Kidney (tissue), 14 donors: ENCODE results near the gene CPNE8. TPM values are rescaled to one million over a fixed set of nuclear protein-coding genes. Genes with fewer than 3 reads are reported as not detected.

Experiments used
- DNase-seq, 5 donors: peaks; one replicate each; pipeline ENCODE4 v3.0.0-alpha.2; 2013 to 2020
- FAIRE-seq: peaks from 2 replicates; lab custom pipeline; 2012; peaks lifted over from hg19 to GRCh38; lab: Jason Lieb, UNC
- H3K27ac ChIP-seq, 2 donors: one replicate each; pipeline ENCODE4 v1.7.0; 2013; ENCODE audit warnings: low read depth in 2 of 2, low read length in 2 of 2, inconsistent platforms in 1 of 2
- H3K27me3 ChIP-seq: one replicate; pipeline ENCODE4 v1.7.1; 2013; ENCODE audit warnings: low read length, inconsistent platforms; ENCODE audit not compliant: control insufficient read depth, insufficient read depth
- H3K36me3 ChIP-seq, 3 donors: one replicate each; pipeline versions ENCODE4 v1.7.0 to v1.7.1; 2013; ENCODE audit warnings: low read length in 3 of 3, control low read depth in 1 of 3, inconsistent platforms in 1 of 3; ENCODE audit not compliant: insufficient read depth in 3 of 3, control insufficient read depth in 2 of 3
- H3K4me1 ChIP-seq, 3 donors: one replicate each; pipeline versions ENCODE4 v1.7.0 to v1.7.1; 2013; ENCODE audit warnings: low read length in 3 of 3, inconsistent platforms in 1 of 3, low read depth in 1 of 3; ENCODE audit not compliant: control insufficient read depth in 2 of 3, insufficient read depth in 2 of 3
- H3K4me3 ChIP-seq, 3 donors: one replicate each; pipeline versions ENCODE4 v1.7.0 to v1.8.1; 2013; ENCODE audit warnings: low read length in 3 of 3, control low read depth in 1 of 3, inconsistent platforms in 1 of 3
- H3K9ac ChIP-seq, 3 donors: one replicate each; pipeline versions ENCODE4 v1.7.0 to v1.7.1; 2013; ENCODE audit warnings: low read length in 3 of 3, control low read depth in 1 of 3, inconsistent platforms in 1 of 3
- H3K9me3 ChIP-seq, 3 donors: one replicate each; pipeline versions ENCODE4 v1.7.0 to v1.7.1; 2013; ENCODE audit warnings: low read length in 3 of 3, control low read depth in 1 of 3, inconsistent platforms in 1 of 3; ENCODE audit not compliant: control insufficient read depth in 2 of 3, insufficient read depth in 1 of 3
- intact Hi-C: fragments of 100-400 bp; cut with DNase I; formaldehyde crosslinking; loops from one replicate; pipeline ENCODE4 v1.11.1; 2022
- polyA plus RNA-seq: library from polyadenylated mRNA; stranded (reverse); fragments of 350-450 nt; fragmentation: Illumina TruSeq; extraction: RNeasy Lipid Tissue Mini Kit (QIAGEN cat#74804); gene quantifications from one replicate; pipeline ENCODE4 v1.2.3, GENCODE V29; 2014; ENCODE audit warnings: low read depth, low replicate concordance; ENCODE audit not compliant: insufficient read depth
- total RNA-seq: library from RNA; stranded (reverse); fragmentation: NEBNext Ultra II Directional; extraction: Animal tissue kit (Norgen Biotek cat#: 25700); gene quantifications from one replicate; pipeline ENCODE4 v1.2.1, GENCODE V29; 2021
- TF ChIP-seq, protein P1 (sequence below): IDR thresholded peaks from 3 replicates; pipeline ENCODE4 v1.5.1; 2012; ENCODE audit warnings: mild to moderate bottlenecking, moderate library complexity, borderline replicate concordance; ENCODE audit not compliant: insufficient read depth; ENCODE audit errors: extremely low read depth
- donor health status: control.
- donor health status: control.
- donor health status: control.
- donor health status: control.
- donor health status: control.
- donor health status: DM: yes; HTN: yes; CAD: no.
- donor health status: Normal renal cell carcinoma (clear cell type).

The CPNE8 gene
- total and polyA plus RNA-seq, 2 donors from 2014 or later: 8.8 to 28.5 TPM

DNA sequence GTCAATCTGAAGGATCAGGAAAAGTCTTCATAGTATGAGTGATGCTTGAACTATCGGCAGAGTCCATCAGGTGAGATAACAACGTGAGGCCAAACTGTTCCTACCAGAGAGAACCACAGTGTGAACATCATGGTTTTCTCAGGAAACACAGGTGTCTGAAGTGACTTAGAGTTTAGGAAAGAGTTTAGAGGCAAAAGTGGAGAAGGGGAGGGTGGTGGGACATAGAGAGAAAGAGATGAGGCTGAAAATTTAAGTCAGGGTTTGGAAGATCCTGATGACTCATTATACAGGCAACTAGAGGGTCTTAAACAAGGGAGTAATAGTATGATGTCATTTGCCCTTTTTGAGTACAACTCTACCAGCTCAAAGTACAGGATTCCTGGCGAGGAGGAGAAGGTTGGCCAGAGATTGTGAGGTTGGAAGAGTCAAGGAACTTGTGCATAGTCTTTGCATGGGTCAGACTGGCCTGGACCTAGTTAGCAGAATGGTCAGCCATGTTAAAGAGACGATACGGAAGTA is 16.0 kb downstream of the CPNE8 start:
- intact Hi-C loops: no loop called here
- Histone ChIP-seq H3K36me3 (no peaks in the 10 kb centered on the region), H3K9ac (no peak overlapping the region), H3K4me3 (no peak overlapping the region), H3K9me3 (no peaks in the 10 kb centered on the region), H3K4me1 (no peaks in the 10 kb centered on the region), H3K27ac (no peak overlapping the region), H3K27me3 (no peaks in the 10 kb centered on the region)
- TF ChIP-seq, protein P1, sequence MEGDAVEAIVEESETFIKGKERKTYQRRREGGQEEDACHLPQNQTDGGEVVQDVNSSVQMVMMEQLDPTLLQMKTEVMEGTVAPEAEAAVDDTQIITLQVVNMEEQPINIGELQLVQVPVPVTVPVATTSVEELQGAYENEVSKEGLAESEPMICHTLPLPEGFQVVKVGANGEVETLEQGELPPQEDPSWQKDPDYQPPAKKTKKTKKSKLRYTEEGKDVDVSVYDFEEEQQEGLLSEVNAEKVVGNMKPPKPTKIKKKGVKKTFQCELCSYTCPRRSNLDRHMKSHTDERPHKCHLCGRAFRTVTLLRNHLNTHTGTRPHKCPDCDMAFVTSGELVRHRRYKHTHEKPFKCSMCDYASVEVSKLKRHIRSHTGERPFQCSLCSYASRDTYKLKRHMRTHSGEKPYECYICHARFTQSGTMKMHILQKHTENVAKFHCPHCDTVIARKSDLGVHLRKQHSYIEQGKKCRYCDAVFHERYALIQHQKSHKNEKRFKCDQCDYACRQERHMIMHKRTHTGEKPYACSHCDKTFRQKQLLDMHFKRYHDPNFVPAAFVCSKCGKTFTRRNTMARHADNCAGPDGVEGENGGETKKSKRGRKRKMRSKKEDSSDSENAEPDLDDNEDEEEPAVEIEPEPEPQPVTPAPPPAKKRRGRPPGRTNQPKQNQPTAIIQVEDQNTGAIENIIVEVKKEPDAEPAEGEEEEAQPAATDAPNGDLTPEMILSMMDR: no peak
- FAIRE-seq (no peak), DNase-seq (no peak)

DNA sequence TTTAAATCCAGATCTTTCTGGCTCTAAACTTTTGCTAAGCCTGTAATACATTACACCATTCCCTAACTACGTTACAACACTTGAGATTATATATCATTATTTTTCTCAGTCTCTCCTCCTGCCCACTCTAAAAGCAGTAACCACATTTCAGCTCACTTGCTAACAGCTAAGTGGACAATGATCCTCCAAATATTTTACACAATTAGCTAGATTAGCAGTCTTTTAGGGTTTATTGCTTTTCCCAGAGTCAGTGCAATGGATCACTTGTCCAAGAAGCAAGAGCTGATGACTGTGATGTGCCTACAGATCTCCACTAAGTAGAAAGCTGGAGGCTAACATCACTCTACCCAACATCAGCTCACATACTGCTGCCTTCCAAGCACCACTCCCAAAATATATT is 17.6 kb downstream of the CPNE8 start:
- H3K36me3 ChIP-seq: no peaks in the 10 kb centered on the region
- DNase-seq: no peak
- TF ChIP-seq, protein P1: no peak
- no peak for FAIRE-seq
- peaks cover 0 to 7% (median 0%) of the 10 kb centered on the region in 3 donors for H3K4me1 ChIP-seq
- H3K9ac ChIP-seq: no peak overlapping the region
- no peaks in the 10 kb centered on the region for H3K9me3 ChIP-seq
- H3K27ac ChIP-seq: no peak overlapping the region
- no peak overlapping the region for H3K4me3 ChIP-seq
- intact Hi-C loops: no loop called here
- H3K27me3 ChIP-seq: no peaks in the 10 kb centered on the region

- Histone ChIP-seq H3K4me1 (peaks cover 0 to 7% (median 0%) of the 10 kb centered on the region in 3 donors), H3K9me3 (no peaks in the 10 kb centered on the region), H3K9ac (no peak overlapping the region), H3K27me3 (no peaks in the 10 kb centered on the region), H3K27ac (no peak overlapping the region), H3K4me3 (no peak overlapping the region), H3K36me3 (no peaks in the 10 kb centered on the region)
- FAIRE-seq: no peak
- intact Hi-C loops: no loop called here
- TF ChIP-seq, protein P1: no peak
- no peak for DNase-seq
These were observed 18.5 kb downstream of the CPNE8 start for GRCh38 chr12:38886931-38887330.

DNA sequence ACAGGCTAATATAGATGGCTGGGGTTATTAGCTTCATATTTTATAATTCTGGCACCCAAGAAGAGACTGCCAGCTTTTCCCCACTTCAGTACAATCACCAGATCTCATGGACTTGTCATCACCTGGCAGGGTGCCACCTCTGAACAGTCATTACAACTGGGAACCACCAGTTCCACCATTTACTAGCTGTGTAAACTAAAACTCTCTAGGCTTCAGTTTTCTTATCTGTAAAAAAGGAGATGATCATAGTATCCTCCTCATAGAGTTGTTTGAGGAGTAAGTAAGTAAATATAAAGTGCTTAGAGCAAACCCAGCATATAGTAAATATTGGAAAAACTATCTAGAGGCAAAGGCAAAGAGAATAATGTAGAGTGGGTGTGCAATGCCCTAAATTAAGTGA is 19.3 kb downstream of the CPNE8 start:
- TF ChIP-seq, protein P1: no peak
- no peak for FAIRE-seq

More for the DNA sequence above, 19.3 kb downstream of the CPNE8 start:
- Histone ChIP-seq H3K27ac (no peak overlapping the region), H3K9ac (no peak overlapping the region), H3K27me3 (no peaks in the 10 kb centered on the region), H3K4me3 (no peak overlapping the region), H3K36me3 (no peaks in the 10 kb centered on the region), H3K4me1 (peaks cover 0 to 7% (median 0%) of the 10 kb centered on the region in 3 donors), H3K9me3 (no peaks in the 10 kb centered on the region)
- DNase-seq: no peak
- intact Hi-C loops: no loop called here
